GM19452 (cell line): ENCODE measurements around the gene SEC22C.

Source experiments
- ATAC-seq: cut with Tn5 transposase; IDR thresholded peaks from one replicate; pipeline ENCODE4 v1.9.1; 2021; ENCODE audit not compliant: unreplicated experiment

Gene SEC22C

GRCh38 chr3:42500909-42501308, 80.9 kb downstream of the SEC22C start:
- ATAC-seq = no peak

GRCh38 chr3:42500091-42500490, 81.7 kb downstream of the SEC22C start:
- ATAC-seq = no peak

GRCh38 chr3:42499478-42499871, 82.3 kb downstream of the SEC22C start:
- no peak for ATAC-seq

- no peak for ATAC-seq
Measured at GRCh38 chr3:42498791-42499477, 82.8 kb downstream of the SEC22C start.

- ATAC-seq = no peak
Measured at GRCh38 chr3:42498034-42498433, 83.7 kb downstream of the SEC22C start.
